Esophagus squamous epithelium (tissue), 5 donors: ENCODE measurements around the gene RETN. TPM values are rescaled to one million over a fixed set of nuclear protein-coding genes. Genes with fewer than 3 reads are reported as not detected.

Source experiments
- DNase-seq: peaks from one replicate; lab custom pipeline; 2025; lab: John Stamatoyannopoulos, UW
- H3K27ac ChIP-seq, 4 donors: fragments of 200-600 bp; sonication (generic); one replicate each; pipeline ENCODE4 v1.5.1; 2016 to 2019; ENCODE audit warnings: mild to moderate bottlenecking in 1 of 4
- H3K27me3 ChIP-seq, 4 donors: fragments of 200-600 bp; sonication (generic); 1 replicate in 3 of 4; 2 replicates in 1 of 4; pipeline versions ENCODE4 v1.5.1 to v1.6.0; 2017 to 2021; ENCODE audit warnings: antibody characterized with exemption in 1 of 4
- H3K36me3 ChIP-seq, 3 donors: fragments of 200-600 bp; sonication (generic); one replicate each; pipeline ENCODE4 v1.5.1; 2016 to 2019
- H3K4me1 ChIP-seq, 3 donors: fragments of 200-600 bp; sonication (generic); one replicate each; pipeline ENCODE4 v1.5.1; 2017 to 2019
- H3K4me3 ChIP-seq, 4 donors: fragments of 200-600 bp; sonication (generic); 1 replicate in 3 of 4; 2 replicates in 1 of 4; pipeline ENCODE4 v1.5.1; 2016 to 2019; ENCODE audit warnings: mild to moderate bottlenecking in 2 of 4, moderate library complexity in 1 of 4
- H3K9me3 ChIP-seq, 3 donors: fragments of 200-600 bp; sonication (generic); one replicate each; pipeline ENCODE4 v1.5.1; 2016 to 2019
- CTCF ChIP-seq, 6 experiments: fragments of 450-650 bp in 4 of 6; fragments of 200-600 bp in 2 of 6; sonication (generic) in 2 of 6; IDR thresholded peaks; one replicate each; pipeline ENCODE4 v1.5.1; 2016 to 2019; ENCODE audit warnings: antibody characterized with exemption in 6 of 6, mild to moderate bottlenecking in 4 of 6, moderate library complexity in 4 of 6
- POLR2A ChIP-seq, 4 donors: fragments of 450-650 bp; IDR thresholded peaks; one replicate each; pipeline ENCODE4 v1.6.1; 2017; ENCODE audit warnings: antibody characterized with exemption in 4 of 4, mild to moderate bottlenecking in 4 of 4, moderate library complexity in 3 of 4
- WGBS, 2 donors: methylation state at CpG; one replicate each; pipeline ENCODE4 v1.1.5; 2018; 5-methylcytosine and 5-hydroxymethylcytosine counted together
- intact Hi-C: fragments of 100-400 bp; cut with DNase I; formaldehyde crosslinking; loops from one replicate; pipeline ENCODE4 v1.15.0; 2022
- total RNA-seq, 4 donors: library from RNA; depleted of rRNA; stranded (reverse); fragments of >200 nt; gene quantifications; one replicate each; pipeline ENCODE4 v1.1.0, GENCODE V29; 2016
- donor health status: DM: yes; HTN: yes; CAD: no.

The RETN gene
- total RNA-seq, 4 donors from 2014 or later, result 28.1 TPM; not detected in 3

DNA sequence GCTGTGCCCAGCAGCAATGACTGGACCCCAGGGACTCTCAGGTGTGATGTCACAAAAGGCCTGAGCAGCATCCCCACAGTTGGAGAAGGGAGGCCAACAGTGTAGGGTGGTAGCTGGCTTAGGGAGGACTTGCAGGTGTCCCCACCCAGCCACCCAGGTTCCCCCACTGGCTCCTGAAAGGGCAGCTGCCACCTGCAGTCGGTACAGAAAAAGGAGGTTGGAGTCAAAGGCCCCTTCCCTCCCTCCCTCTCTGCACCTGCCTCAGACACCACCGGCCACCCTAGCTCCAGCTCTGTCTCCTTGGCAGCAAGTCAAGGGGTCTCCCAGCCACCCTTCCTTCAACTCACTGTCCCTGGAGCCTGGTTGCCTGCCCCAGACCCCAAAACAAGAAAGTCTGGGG lies 35.2 kb upstream of the RETN start, which contains the start of gene PCP2:
Gene PCP2, minus strand, starts transcription at position 22 of the 400 bp plus-strand sequence. CDS start 262 bp downstream, outside the sequence.
- intact Hi-C loops, result no loop called here
- 14% methylated on average over 1 of the region's 2 CpGs; no CpG with 5 or more reads in 1 of the 2 donors for WGBS, 2 donors

DNA sequence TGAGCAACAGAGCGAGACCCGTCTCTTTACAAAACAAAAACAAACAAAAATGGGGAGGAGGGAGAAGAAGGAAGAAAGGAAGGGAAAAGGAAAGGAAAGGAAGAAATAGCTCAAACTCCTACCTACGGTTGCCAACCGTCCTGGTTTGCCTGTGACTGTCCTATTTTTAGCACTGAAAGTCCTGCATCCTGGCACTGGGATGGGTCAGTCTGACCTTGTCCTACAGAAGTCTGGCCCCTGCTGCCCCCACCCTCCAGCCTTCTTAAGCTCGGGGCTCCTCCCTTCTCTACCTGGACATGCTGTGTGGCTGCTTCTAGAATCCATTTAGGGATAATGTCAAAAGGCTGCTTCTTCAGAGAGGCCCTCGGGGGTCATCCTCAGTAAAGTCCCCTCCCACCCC lies 33.2 kb upstream of the RETN start:
- no peak overlapping the region for H3K27ac ChIP-seq
- intact Hi-C loops, result no loop called here
- no peak overlapping the region for H3K4me3 ChIP-seq

More for the DNA sequence above, 35.2 kb upstream of the RETN start, which contains the start of gene PCP2:
- Histone ChIP-seq H3K4me3 (no peak within 1 kb of the TSS), H3K4me1 (peaks cover 14 to 58% (median 20%) of the 10 kb centered on the region in 3 donors), H3K9me3 (no peaks in the 10 kb centered on the region), H3K27ac (no peak within 1 kb of the TSS), H3K27me3 (peaks cover 0 to 33% (median 0%) of the 10 kb centered on the region in 4 donors), H3K36me3 (peaks cover 0 to 16% (median 8%) of the 10 kb centered on the region in 3 donors)
- no peak for TF ChIP-seq POLR2A (IDR thresholded peaks at IDR 0.05)
- no peak for TF ChIP-seq CTCF (IDR thresholded peaks at IDR 0.05)
- no peak for DNase-seq

GRCh38 chr19:7636317-7636690 lies 32.5 kb upstream of the RETN start:
- H3K27ac ChIP-seq, result peak overlapping the region; percentile 87 to 93 (median 90)

More for the DNA sequence above, 33.2 kb upstream of the RETN start:
- TF ChIP-seq POLR2A (IDR thresholded peaks at IDR 0.05), result no peak
- TF ChIP-seq CTCF (IDR thresholded peaks at IDR 0.05), result no peak
- 41 to 50% methylated on average over 6 of the region's 6 CpGs for WGBS, 2 donors
- Histone ChIP-seq H3K27me3 (peaks cover 0 to 42% (median 0%) of the 10 kb centered on the region in 4 donors), H3K9me3 (no peaks in the 10 kb centered on the region), H3K36me3 (peaks cover 0 to 20% (median 8%) of the 10 kb centered on the region in 3 donors), H3K4me1 (peaks cover 6 to 49% (median 8%) of the 10 kb centered on the region in 3 donors)
- no peak for DNase-seq

DNA sequence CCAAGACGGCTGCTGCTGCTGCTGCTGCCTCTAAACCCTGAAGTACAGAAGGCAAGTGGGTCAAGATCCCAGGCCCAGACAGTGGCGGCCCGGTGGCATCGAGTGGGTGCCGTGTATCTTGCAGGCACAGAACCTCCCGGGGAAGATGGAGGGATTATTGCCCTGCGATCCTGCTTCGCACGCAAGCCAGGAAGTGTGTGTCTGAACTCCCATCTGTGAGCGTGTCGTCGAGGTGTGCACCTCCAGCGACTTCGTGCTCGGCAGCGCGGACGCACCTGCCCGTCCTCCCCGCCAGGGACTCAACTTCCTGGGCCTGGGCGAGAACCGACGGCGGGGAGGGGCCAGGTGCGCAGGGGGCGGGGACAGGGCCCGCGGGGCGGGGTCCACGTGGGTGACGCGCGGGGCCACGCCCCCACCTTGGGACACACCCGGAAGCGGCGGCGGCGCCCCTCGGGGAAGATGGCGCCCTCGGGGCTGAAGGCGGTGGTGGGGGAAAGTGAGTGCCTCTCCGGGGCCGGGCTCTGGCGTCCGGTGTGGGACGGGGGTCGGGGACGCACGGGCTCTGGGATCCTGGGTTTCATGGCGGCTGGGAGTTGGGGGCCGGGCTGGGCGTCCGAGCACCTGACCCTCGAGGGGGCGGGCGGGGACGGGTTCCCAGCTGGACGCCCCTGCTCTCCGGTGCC lies 32.0 kb upstream of the RETN start, which contains the start of gene STXBP2:
Gene STXBP2, plus strand, starts transcription at position 420 of the 683 bp plus-strand sequence. Its CDS starts 40 bp downstream, at position 460.
- Histone ChIP-seq H3K36me3 (peaks cover 0 to 22% (median 8%) of the 10 kb centered on the region in 3 donors), H3K9me3 (no peaks in the 10 kb centered on the region), H3K27me3 (peaks cover 0 to 42% (median 0%) of the 10 kb centered on the region in 4 donors), H3K4me3 (peak within 1 kb of the TSS; percentile 73 to 87 (median 82)), H3K27ac (peak within 1 kb of the TSS; percentile 87 to 93 (median 90)), H3K4me1 (peaks cover 0 to 38% (median 0%) of the 10 kb centered on the region in 3 donors)
- peak in 1 of 4 donors; percentile 77 for TF ChIP-seq POLR2A (IDR thresholded peaks at IDR 0.05)
- TF ChIP-seq CTCF (IDR thresholded peaks at IDR 0.05), result peak in 4 of 6 experiments; percentile 14 to 46 (median 39)
- peak; percentile 40 for DNase-seq
- intact Hi-C loops, result no loop called here
- WGBS, 2 donors, result 13% methylated on average over 17 of the region's 61 CpGs; no CpG with 5 or more reads in 1 of the 2 donors

More at GRCh38 chr19:7636317-7636690, 32.5 kb upstream of the RETN start:
- H3K4me3 ChIP-seq, result peak overlapping the region in 3 of 4 donors; percentile 78 to 87 (median 86)
- H3K27me3 ChIP-seq, result peaks cover 0 to 42% (median 0%) of the 10 kb centered on the region in 4 donors
- no peaks in the 10 kb centered on the region for H3K9me3 ChIP-seq
- 77 to 83% methylated on average over 3 to 4 of the region's 16 CpGs for WGBS, 2 donors
- peaks cover 0 to 43% (median 1%) of the 10 kb centered on the region in 3 donors for H3K4me1 ChIP-seq
- no peak for DNase-seq
- H3K36me3 ChIP-seq, result peaks cover 0 to 26% (median 8%) of the 10 kb centered on the region in 3 donors
- no peak for TF ChIP-seq CTCF (IDR thresholded peaks at IDR 0.05)
- intact Hi-C loops, result no loop called here
